Panc1 (cell line): Measurements from ENCODE around the gene SEC11A.

Experiments
- CTCF ChIP-seq: fragments of 450-650 bp; IDR thresholded peaks from 2 replicates; pipeline ENCODE4 v1.5.1; 2017; ENCODE audit warnings: mild to moderate bottlenecking
- POLR2AphosphoS5 ChIP-seq: IDR thresholded peaks from 2 replicates; pipeline ENCODE4 v1.6.1; 2012; ENCODE audit warnings: mild to moderate bottlenecking, low read depth, low read length, moderate library complexity
- REST ChIP-seq, 2 experiments: IDR thresholded peaks; 2 replicates each; pipeline ENCODE4 v1.6.1; 2011 to 2012; ENCODE audit warnings: low read depth in 2 of 2, control low read depth in 1 of 2, low read length in 1 of 2, mild to moderate bottlenecking in 1 of 2, moderate library complexity in 1 of 2; ENCODE audit not compliant: insufficient read depth in 1 of 2
- SIN3A ChIP-seq: IDR thresholded peaks from 2 replicates; pipeline ENCODE4 v1.6.1; 2012; ENCODE audit warnings: low read depth, mild to moderate bottlenecking, low read length, moderate library complexity, borderline replicate concordance; ENCODE audit not compliant: insufficient read depth
- TCF7L2 ChIP-seq: IDR thresholded peaks from 2 replicates; pipeline ENCODE4 v1.6.1; 2011; ENCODE audit warnings: mild to moderate bottlenecking, low read depth, low read length, inconsistent platforms

- TF ChIP-seq POLR2AphosphoS5 (no peak; the same call in 1 of the 2 replicates), CTCF (no peak), REST (IDR thresholded peaks at IDR 0.05; ENCODE audit: insufficient read depth in 1 of 2, low read depth in 2 of 2, low read length in 1 of 2) (no peak), SIN3A (no peak), TCF7L2 (no peak)
Measured at GRCh38 chr15:84659904-84660781, 55.8 kb downstream of the SEC11A start.
